GM19035 (cell line): ENCODE measurements around the gene RNF121.
A peak's percentile ranks its signal among the peaks of the same experiment; 100 is the strongest.
"Not testable (repeated sequence)": the region's sequence is repeated elsewhere in the genome, so short reads cannot be mapped to it uniquely, and the experiment has no call there.

Source experiments
- ATAC-seq: cut with Tn5 transposase; IDR thresholded peaks from one replicate; pipeline ENCODE4 v1.9.1; 2021; ENCODE audit not compliant: unreplicated experiment

The RNF121 gene

GRCh38 chr11:71928737-71929443, at the start of gene RNF121:
Gene RNF121 (plus strand): TSS chr11:71929046. CDS start chr11:71929062, 16 bp downstream.
- peak; percentile 79 for ATAC-seq

- not testable (repeated sequence) for ATAC-seq
Observed at GRCh38 chr11:71885806-71886205, 43.0 kb upstream of the RNF121 start.

GRCh38 chr11:71888335-71889010, 40.4 kb upstream of the RNF121 start:
- not testable (repeated sequence) for ATAC-seq

GRCh38 chr11:71889181-71889872, 39.5 kb upstream of the RNF121 start:
- ATAC-seq = not testable (repeated sequence)

GRCh38 chr11:71895961-71896360, 32.9 kb upstream of the RNF121 start:
- ATAC-seq = no peak

GRCh38 chr11:71901137-71901536, 27.7 kb upstream of the RNF121 start:
- ATAC-seq = not testable (repeated sequence)

- ATAC-seq = no peak
Observed at GRCh38 chr11:71908218-71908617, 20.6 kb upstream of the RNF121 start.

GRCh38 chr11:71910775-71911174, 18.1 kb upstream of the RNF121 start:
- not testable (repeated sequence) for ATAC-seq

- not testable (repeated sequence) for ATAC-seq
Observed at GRCh38 chr11:71911321-71911985, 17.4 kb upstream of the RNF121 start.

GRCh38 chr11:71911986-71912340, 16.9 kb upstream of the RNF121 start:
- not testable (repeated sequence) for ATAC-seq

- ATAC-seq = no peak
Observed at GRCh38 chr11:71913756-71914526, 14.9 kb upstream of the RNF121 start.

- no peak for ATAC-seq
Observed at GRCh38 chr11:71914617-71915189, 14.1 kb upstream of the RNF121 start.

- ATAC-seq = no peak
Observed at GRCh38 chr11:71917646-71918140, 11.2 kb upstream of the RNF121 start.

- peak; percentile 76 for ATAC-seq
Observed at GRCh38 chr11:71927820-71928736, 768 bp upstream of the RNF121 start, which contains the start of gene XNDC1N. Gene XNDC1N (minus strand): TSS chr11:71928594. CDS start chr11:71923353, 5,241 bp downstream.

GRCh38 chr11:71929491-71929890, 645 bp downstream of the RNF121 start:
- no peak for ATAC-seq

GRCh38 chr11:71930556-71931244, 1.9 kb downstream of the RNF121 start:
- ATAC-seq = no peak

GRCh38 chr11:71931245-71931602, 2.4 kb downstream of the RNF121 start:
- ATAC-seq = no peak
